CD4-positive, alpha-beta memory T cell (primary cell): ENCODE results near the gene HIPK4. TPM values are rescaled to one million over a fixed set of nuclear protein-coding genes. Genes with fewer than 3 reads are reported as not detected.
A peak's percentile ranks its signal among the peaks of the same experiment; 100 is the strongest.
"Not testable (repeated sequence)": the region's sequence is repeated elsewhere in the genome, so short reads cannot be mapped to it uniquely, and the experiment has no call there.

Experiments used
- CTCF ChIA-PET: fragments of 350-600 bp; sonication (Branson Sonifier 250); formaldehyde crosslinking; loops from one replicate; lab custom pipeline; 2021; ENCODE audit warnings: inconsistent platforms; ENCODE audit not compliant: partially characterized antibody; lab: Charles Lee
- POLR2A ChIA-PET: fragments of 350-600 bp; sonication (Branson Sonifier 250); formaldehyde crosslinking; loops from one replicate; lab custom pipeline; 2021; ENCODE audit not compliant: partially characterized antibody; lab: Charles Lee
- DNase-seq, 5 donors: peaks; one replicate each; pipeline versions ENCODE4 v3.0.0 to v3.0.0-alpha.2; 2020 to 2022; ENCODE audit warnings: mixed read lengths in 1 of 5
- H3K27ac ChIP-seq: one replicate; pipeline ENCODE4 v1.7.0; 2013; ENCODE audit warnings: low read depth, low read length
- H3K27me3 ChIP-seq: 2 replicates; pipeline ENCODE4 v1.7.0; 2013; ENCODE audit warnings: mild to moderate bottlenecking, low read length, moderate library complexity; ENCODE audit not compliant: insufficient read depth
- H3K36me3 ChIP-seq: 2 replicates; pipeline ENCODE4 v1.7.0; 2013; ENCODE audit warnings: mild to moderate bottlenecking, low read length, moderate library complexity; ENCODE audit not compliant: insufficient read depth
- H3K4me1 ChIP-seq: 2 replicates; pipeline ENCODE4 v1.7.0; 2013; ENCODE audit warnings: mild to moderate bottlenecking, low read length, moderate library complexity; ENCODE audit not compliant: insufficient read depth
- H3K4me3 ChIP-seq, 2 donors: one replicate each; pipeline ENCODE4 v1.7.0; 2013; ENCODE audit warnings: low read length in 2 of 2, mild to moderate bottlenecking in 1 of 2
- H3K9me3 ChIP-seq, 2 donors: one replicate each; pipeline ENCODE4 v1.7.0; 2013; ENCODE audit warnings: low read length in 2 of 2, control low read depth in 1 of 2; ENCODE audit not compliant: control insufficient read depth in 1 of 2
- H3K27ac Mint-ChIP-seq, 7 donors: one replicate each; pipeline ENCODE4 v1.8.0; 2020 to 2021; ENCODE audit warnings: mixed read lengths in 7 of 7, mild to moderate bottlenecking in 6 of 7, inconsistent platforms in 3 of 7, moderate library complexity in 3 of 7
- H3K27me3 Mint-ChIP-seq, 2 donors: one replicate each; pipeline ENCODE4 v1.8.0; 2020 to 2021; ENCODE audit warnings: mixed read lengths in 2 of 2
- H3K36me3 Mint-ChIP-seq, 2 donors: one replicate each; pipeline ENCODE4 v1.8.0; 2020 to 2021; ENCODE audit warnings: mixed read lengths in 2 of 2, inconsistent platforms in 1 of 2, mild to moderate bottlenecking in 1 of 2
- H3K4me1 Mint-ChIP-seq, 4 donors: one replicate each; pipeline ENCODE4 v1.8.0; 2020 to 2021; ENCODE audit warnings: mixed read lengths in 4 of 4, mild to moderate bottlenecking in 1 of 4
- H3K4me3 Mint-ChIP-seq, 8 donors: one replicate each; pipeline ENCODE4 v1.8.0; 2020 to 2021; ENCODE audit warnings: mixed read lengths in 8 of 8, mild to moderate bottlenecking in 7 of 8, moderate library complexity in 6 of 8, inconsistent platforms in 3 of 8
- H3K9me3 Mint-ChIP-seq, 8 donors: one replicate each; pipeline ENCODE4 v1.8.0; 2020 to 2021; ENCODE audit warnings: mixed read lengths in 8 of 8, mild to moderate bottlenecking in 5 of 8, inconsistent platforms in 3 of 8, moderate library complexity in 1 of 8
- intact Hi-C: fragments of 100-400 bp; cut with micrococcal nuclease; formaldehyde crosslinking; loops from one replicate; pipeline ENCODE4 v1.15.1; 2023
- polyA plus RNA-seq, 2 donors: library from polyadenylated mRNA; unstranded; fragments of 300-500 nt; fragmentation: Illumina TruSeq; gene quantifications; one replicate each; pipeline ENCODE4 v1.2.3, GENCODE V29; 2021
- total RNA-seq, 2 experiments: library from RNA; stranded (reverse); gene quantifications; one replicate each; pipeline ENCODE4 v1.2.3, GENCODE V29; 2021

The HIPK4 gene
- total and polyA plus RNA-seq, 4 experiments from 2014 or later = not detected

GRCh38 chr19:40337107-40337506 is 52.9 kb downstream of the HIPK4 start:
- Mint-ChIP-seq H3K27me3 (no peaks in the 10 kb centered on the region), H3K4me3 (no peak overlapping the region), H3K36me3 (peaks cover 26 to 50% of the 10 kb centered on the region in 2 donors), H3K27ac (no peak overlapping the region), H3K4me1 (peaks cover 4 to 13% (median 8%) of the 10 kb centered on the region in 4 donors), H3K9me3 (no peaks in the 10 kb centered on the region)
- H3K36me3 ChIP-seq = peaks cover 19% of the 10 kb centered on the region
- no peaks in the 10 kb centered on the region for H3K4me1 ChIP-seq
- H3K27me3 ChIP-seq = no peaks in the 10 kb centered on the region
- intact Hi-C loops = no loop called here
- H3K27ac ChIP-seq = no peak overlapping the region
- H3K4me3 ChIP-seq = no peak overlapping the region
- ChIA-PET CTCF (interaction anchor here (0.6 kb wide), 1 partner anchor 69 kb away, joined by 4 read pairs; no protein-coding TSS in a partner anchor), POLR2A (interaction anchor here (1.5 kb wide), 1 partner anchor 11 kb away, joined by 4 read pairs; the partner anchor contains the start of genes C19orf47 and PLD3)
- DNase-seq = no peak
- no peaks in the 10 kb centered on the region for H3K9me3 ChIP-seq

GRCh38 chr19:40336601-40336900 is 53.4 kb downstream of the HIPK4 start:
- Mint-ChIP-seq H3K4me1 (peaks cover 4 to 10% (median 7%) of the 10 kb centered on the region in 4 donors), H3K36me3 (peaks cover 26 to 53% of the 10 kb centered on the region in 2 donors), H3K9me3 (no peaks in the 10 kb centered on the region), H3K4me3 (no peak overlapping the region), H3K27ac (peak overlapping the region in 1 of 7 donors; percentile 19), H3K27me3 (no peaks in the 10 kb centered on the region)
- H3K36me3 ChIP-seq = peaks cover 19% of the 10 kb centered on the region
- no peak overlapping the region for H3K27ac ChIP-seq
- ChIA-PET CTCF (interaction anchor here (0.6 kb wide), 1 partner anchor 69 kb away, joined by 4 read pairs; no protein-coding TSS in a partner anchor), POLR2A (interaction anchor here (1.5 kb wide), 1 partner anchor 12 kb away, joined by 4 read pairs; the partner anchor contains the start of genes C19orf47 and PLD3)
- no peaks in the 10 kb centered on the region for H3K4me1 ChIP-seq
- no peak overlapping the region for H3K4me3 ChIP-seq
- no peak for DNase-seq
- intact Hi-C loops = no loop called here
- no peaks in the 10 kb centered on the region for H3K9me3 ChIP-seq
- no peaks in the 10 kb centered on the region for H3K27me3 ChIP-seq

- Mint-ChIP-seq H3K4me1 (peaks cover 4 to 7% (median 5%) of the 10 kb centered on the region in 4 donors), H3K9me3 (no peaks in the 10 kb centered on the region), H3K36me3 (peaks cover 31 to 57% of the 10 kb centered on the region in 2 donors), H3K4me3 (no peak overlapping the region), H3K27me3 (no peaks in the 10 kb centered on the region), H3K27ac (peak overlapping the region in 1 of 7 donors; percentile 19)
- POLR2A ChIA-PET = interaction anchor here (1.5 kb wide), 1 partner anchor 12 kb away, joined by 4 read pairs; the partner anchor contains the start of genes C19orf47 and PLD3
- peaks cover 19% of the 10 kb centered on the region for H3K36me3 ChIP-seq
- no peak overlapping the region for H3K27ac ChIP-seq
- no peak for DNase-seq
- intact Hi-C loops = no loop called here
- CTCF ChIA-PET = interaction anchor here (0.6 to 0.7 kb wide), 2 partner anchors 70 to 304 kb away, joined by 3 to 4 read pairs; no protein-coding TSS in a partner anchor
- no peak overlapping the region for H3K4me3 ChIP-seq
- no peaks in the 10 kb centered on the region for H3K9me3 ChIP-seq
- no peaks in the 10 kb centered on the region for H3K4me1 ChIP-seq
- H3K27me3 ChIP-seq = no peaks in the 10 kb centered on the region
Observed at GRCh38 chr19:40335855-40336600, 54.0 kb downstream of the HIPK4 start.

GRCh38 chr19:40335101-40335500 is 54.9 kb downstream of the HIPK4 start:
- Mint-ChIP-seq H3K27me3 (no peaks in the 10 kb centered on the region), H3K36me3 (peaks cover 34 to 62% of the 10 kb centered on the region in 2 donors), H3K4me1 (peaks cover 4 to 7% (median 5%) of the 10 kb centered on the region in 4 donors), H3K4me3 (no peak overlapping the region), H3K27ac (no peak overlapping the region), H3K9me3 (no peaks in the 10 kb centered on the region)
- POLR2A ChIA-PET = no interaction called here
- CTCF ChIA-PET = no interaction called here
- Histone ChIP-seq H3K27me3 (no peaks in the 10 kb centered on the region), H3K9me3 (no peaks in the 10 kb centered on the region), H3K27ac (no peak overlapping the region), H3K4me3 (no peak overlapping the region), H3K36me3 (peaks cover 19% of the 10 kb centered on the region), H3K4me1 (no peaks in the 10 kb centered on the region)
- no peak for DNase-seq
- intact Hi-C loops = no loop called here

GRCh38 chr19:40333083-40333482 is 56.9 kb downstream of the HIPK4 start:
- H3K27ac ChIP-seq, DNase-seq, H3K27ac Mint-ChIP-seq, CTCF ChIA-PET, intact Hi-C loops, H3K27me3 Mint-ChIP-seq, H3K27me3 ChIP-seq, H3K4me3 Mint-ChIP-seq, H3K9me3 Mint-ChIP-seq, H3K4me1 ChIP-seq, H3K4me3 ChIP-seq, H3K4me1 Mint-ChIP-seq, H3K9me3 ChIP-seq, POLR2A ChIA-PET: not testable (repeated sequence)
- peaks cover 24 to 66% of the 10 kb centered on the region in 2 donors for H3K36me3 Mint-ChIP-seq
- peaks cover 31% of the 10 kb centered on the region for H3K36me3 ChIP-seq

GRCh38 chr19:40332669-40333068 is 57.3 kb downstream of the HIPK4 start:
- Mint-ChIP-seq H3K4me3 (no peak overlapping the region), H3K27ac (no peak overlapping the region), H3K9me3 (peaks cover 0 to 2% (median 0%) of the 10 kb centered on the region in 8 donors), H3K4me1 (peaks cover 0 to 5% (median 0%) of the 10 kb centered on the region in 4 donors), H3K36me3 (peaks cover 27 to 68% of the 10 kb centered on the region in 2 donors), H3K27me3 (no peaks in the 10 kb centered on the region)
- CTCF ChIA-PET = no interaction called here
- Histone ChIP-seq H3K36me3 (peaks cover 35% of the 10 kb centered on the region), H3K9me3 (no peaks in the 10 kb centered on the region), H3K27me3 (no peaks in the 10 kb centered on the region), H3K4me1 (no peaks in the 10 kb centered on the region), H3K4me3 (no peak overlapping the region), H3K27ac (no peak overlapping the region)
- intact Hi-C loops = no loop called here
- POLR2A ChIA-PET = no interaction called here
- DNase-seq = no peak

- H3K4me3 Mint-ChIP-seq = no peak overlapping the region
- Histone ChIP-seq H3K27me3 (no peaks in the 10 kb centered on the region), H3K4me3 (no peak overlapping the region), H3K9me3 (no peaks in the 10 kb centered on the region), H3K27ac (no peak overlapping the region), H3K36me3 (peaks cover 36% of the 10 kb centered on the region), H3K4me1 (no peaks in the 10 kb centered on the region)
- no peak for DNase-seq
- no peaks in the 10 kb centered on the region for H3K4me1 Mint-ChIP-seq
- peaks cover 0 to 2% (median 0%) of the 10 kb centered on the region in 8 donors for H3K9me3 Mint-ChIP-seq
- H3K27ac Mint-ChIP-seq = no peak overlapping the region
- ChIA-PET CTCF (no interaction called here), POLR2A (no interaction called here)
- intact Hi-C loops = no loop called here
- H3K36me3 Mint-ChIP-seq = peaks cover 31 to 67% of the 10 kb centered on the region in 2 donors
- H3K27me3 Mint-ChIP-seq = no peaks in the 10 kb centered on the region
Observed at GRCh38 chr19:40331052-40331451, 58.9 kb downstream of the HIPK4 start.
